Measurements from ENCODE around the gene NEURL1.

- TF ChIP-seq GATA2 (IDR thresholded peaks at IDR 0.05; ENCODE audit: low read depth, low read length) (no peak), GATA3 (IDR thresholded peaks at IDR 0.05; ENCODE audit: low read depth, low read length) (no peak)
These were observed 43.3 kb upstream of the NEURL1 start for GRCh38 chr10:103450201-103450695.

Data from SH-SY5Y (cell line).